T47D (cell line): ENCODE measurements around the gene TNS1.

Experiments used
- DNase-seq, 2 experiments: peaks; one replicate each; pipeline versions ENCODE4 v3.0.0 to v3.0.0-alpha.2; 2011 to 2012; ENCODE audit warnings: low read depth in 1 of 2, low spot score in 1 of 2
- JUND ChIP-seq: IDR thresholded peaks from 2 replicates; pipeline ENCODE4 v1.6.1; 2012; ENCODE audit warnings: low read depth
- in situ Hi-C: cut with HindIII; loops from 2 replicates; pipeline ENCODE4 v1.10.0; 2016; ENCODE audit warnings: low sequenced_read_pairs, low pct_unique_long_range_greater_than_20kb

TNS1 gene

GRCh38 chr2:217836901-217837491 lies 165.8 kb downstream of the TNS1 start:
- TF ChIP-seq JUND = no peak
- in situ Hi-C loops = no loop called here
- peak in 1 of 2 experiments; percentile 12 for DNase-seq

- no peak for DNase-seq
- no peak for TF ChIP-seq JUND
- in situ Hi-C loops = no loop called here
Observed at GRCh38 chr2:217835931-217836891, 166.6 kb downstream of the TNS1 start.

- TF ChIP-seq JUND = no peak
- no peak for DNase-seq
- in situ Hi-C loops = no loop called here
Observed at GRCh38 chr2:217834744-217835513, 167.9 kb downstream of the TNS1 start.

- in situ Hi-C loops = no loop called here
- no peak for TF ChIP-seq JUND
- DNase-seq = no peak
Observed at GRCh38 chr2:217834057-217834620, 168.7 kb downstream of the TNS1 start.

- in situ Hi-C loops = no loop called here
- no peak for DNase-seq
- no peak for TF ChIP-seq JUND
Observed at GRCh38 chr2:217833439-217833838, 169.4 kb downstream of the TNS1 start.

GRCh38 chr2:217832987-217833386 lies 169.8 kb downstream of the TNS1 start:
- in situ Hi-C loops = no loop called here
- DNase-seq = no peak
- TF ChIP-seq JUND = no peak

DNA sequence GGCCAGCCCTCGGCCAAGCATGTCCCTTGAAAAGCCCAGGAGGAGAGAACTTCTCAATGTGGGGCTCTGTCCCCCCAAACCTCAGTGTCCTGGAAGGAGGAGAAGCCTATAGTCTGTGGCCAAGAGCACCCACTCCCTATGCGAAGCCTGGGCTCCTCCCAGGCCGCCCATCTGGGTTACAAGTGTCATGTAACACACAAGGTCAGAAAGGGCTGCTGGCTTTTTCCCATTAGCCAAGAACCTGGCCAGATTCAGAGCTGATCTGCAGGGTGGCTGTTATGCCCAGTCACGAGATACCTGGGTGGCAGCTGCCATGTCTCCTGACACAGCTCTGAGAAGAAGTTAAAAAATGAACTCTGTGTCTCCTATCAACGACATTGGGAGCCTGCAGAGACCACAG lies 170.7 kb downstream of the TNS1 start:
- in situ Hi-C loops = no loop called here
- no peak for TF ChIP-seq JUND

GRCh38 chr2:217831306-217831705 lies 171.5 kb downstream of the TNS1 start:
- in situ Hi-C loops = no loop called here
- no peak for DNase-seq
- no peak for TF ChIP-seq JUND

More for the DNA sequence above, 170.7 kb downstream of the TNS1 start:
- no peak for DNase-seq

DNA sequence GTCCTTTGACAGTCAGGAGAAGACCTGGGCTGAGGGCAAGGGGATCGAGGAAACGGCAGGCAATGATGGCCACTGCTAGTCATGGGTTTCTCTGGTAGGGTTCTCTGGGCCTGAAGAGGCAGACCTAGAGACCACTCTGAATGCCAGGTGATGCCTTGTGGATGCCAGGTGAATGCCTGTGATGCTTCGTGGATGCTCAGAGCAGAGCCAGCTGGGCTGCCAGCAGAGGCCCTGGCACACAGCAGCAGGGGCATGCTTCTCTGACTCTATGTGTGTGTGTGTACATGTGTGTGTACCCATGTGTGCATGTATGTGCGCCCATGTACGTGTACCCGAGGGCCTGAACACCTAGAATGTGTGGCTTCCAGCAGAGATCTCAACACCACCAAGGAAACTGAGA lies 172.0 kb downstream of the TNS1 start:
- DNase-seq = no peak
- TF ChIP-seq JUND = no peak
- in situ Hi-C loops = no loop called here

DNA sequence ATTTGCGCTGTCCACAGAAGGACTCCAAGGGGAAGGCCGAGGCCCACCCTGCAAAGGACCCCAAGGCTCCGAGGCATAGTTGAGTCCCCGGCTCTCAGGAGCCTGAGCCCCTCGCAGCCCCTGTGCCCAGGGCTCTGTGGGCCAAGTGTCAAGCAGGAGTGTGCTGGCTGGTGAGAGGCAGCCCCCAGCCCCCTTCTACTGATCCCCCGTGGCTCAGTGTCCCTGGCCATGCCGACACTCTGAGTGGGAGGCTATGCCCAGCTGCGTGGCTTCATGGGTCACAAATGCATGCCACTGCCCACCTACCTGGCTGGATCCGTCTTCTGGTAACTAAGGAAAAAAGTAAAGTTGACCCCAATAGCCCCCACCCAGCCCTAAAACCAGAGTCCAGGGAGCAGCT lies 172.7 kb downstream of the TNS1 start:
- DNase-seq = no peak
- no peak for TF ChIP-seq JUND
- in situ Hi-C loops = no loop called here

GRCh38 chr2:217829420-217829819 lies 173.4 kb downstream of the TNS1 start:
- DNase-seq = no peak
- in situ Hi-C loops = no loop called here
- no peak for TF ChIP-seq JUND

DNA sequence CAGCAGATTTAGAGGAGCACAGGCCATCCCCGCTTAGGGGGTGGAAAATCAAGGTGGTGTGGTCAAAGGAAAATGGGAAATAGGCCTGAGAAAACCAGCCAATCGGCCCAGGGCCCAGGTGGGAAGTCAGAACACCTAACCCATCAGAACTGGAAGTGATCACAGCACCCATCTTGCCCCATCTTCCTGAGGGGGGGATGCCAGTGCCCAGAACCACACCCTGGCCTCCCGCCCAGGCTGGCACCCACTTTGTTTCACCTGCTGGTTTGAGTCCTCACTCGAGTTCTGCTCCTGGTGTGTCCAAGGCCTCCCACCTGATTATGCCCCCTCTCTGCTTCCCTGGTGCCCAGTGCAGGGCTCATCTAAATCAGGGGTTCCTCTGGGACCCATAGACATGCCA lies 174.5 kb downstream of the TNS1 start:
- in situ Hi-C loops = no loop called here
- no peak for DNase-seq
- no peak for TF ChIP-seq JUND
